Type B pancreatic cell (in vitro differentiated cells): ENCODE measurements around the gene MSH3. TPM values are rescaled to one million over a fixed set of nuclear protein-coding genes. Genes with fewer than 3 reads are reported as not detected.
"Not testable (repeated sequence)": the region's sequence is repeated elsewhere in the genome, so short reads cannot be mapped to it uniquely, and the experiment has no call there.

Experiments used
- DNase-seq: peaks from one replicate; pipeline ENCODE4 v3.0.0; 2021; ENCODE audit warnings: mixed read lengths; ENCODE audit not compliant: unreplicated experiment; ENCODE audit errors: extremely low spot score
- H3K27ac Mint-ChIP-seq: 2 replicates; pipeline ENCODE4 v1.8.0; 2021; ENCODE audit warnings: mild to moderate bottlenecking, mixed read lengths
- H3K27me3 Mint-ChIP-seq: 2 replicates; pipeline ENCODE4 v1.8.0; 2021; ENCODE audit warnings: mixed read lengths
- H3K36me3 Mint-ChIP-seq: 2 replicates; pipeline ENCODE4 v1.8.0; 2021; ENCODE audit warnings: mixed read lengths
- H3K4me1 Mint-ChIP-seq: one replicate; pipeline ENCODE4 v1.8.0; 2021; ENCODE audit warnings: mixed read lengths; ENCODE audit not compliant: unreplicated experiment
- H3K4me3 Mint-ChIP-seq: 2 replicates; pipeline ENCODE4 v1.8.0; 2021; ENCODE audit warnings: mild to moderate bottlenecking, mixed read lengths
- H3K9me3 Mint-ChIP-seq: 2 replicates; pipeline ENCODE4 v1.8.0; 2021; ENCODE audit warnings: mixed read lengths
- CTCF ChIP-seq: fragments of 200-600 bp; sonication (generic); conservative IDR thresholded peaks from 2 replicates; pipeline ENCODE4 v1.5.0; 2021; ENCODE audit warnings: antibody characterized with exemption, mild to moderate bottlenecking
- total RNA-seq: library from RNA; stranded (reverse); gene quantifications from 2 replicates; pipeline ENCODE4 v1.2.1, GENCODE V29; 2021; ENCODE audit warnings: low replicate concordance

MSH3 gene
- total RNA-seq, 1 donor from 2014 or later: 13.9 TPM

GRCh38 chr5:80881726-80882125 lies 227.3 kb downstream of the MSH3 start:
- no peak for TF ChIP-seq CTCF
- H3K27ac Mint-ChIP-seq: no peak overlapping the region
- peaks cover 16% of the 10 kb centered on the region for H3K9me3 Mint-ChIP-seq
- DNase-seq: no peak
- peaks cover 12% of the 10 kb centered on the region for H3K4me1 Mint-ChIP-seq
- H3K27me3 Mint-ChIP-seq: no peaks in the 10 kb centered on the region
- H3K4me3 Mint-ChIP-seq: no peak overlapping the region
- H3K36me3 Mint-ChIP-seq: peaks cover 28% of the 10 kb centered on the region

- peaks cover 16% of the 10 kb centered on the region for H3K9me3 Mint-ChIP-seq
- not testable (repeated sequence) for DNase-seq, H3K27ac Mint-ChIP-seq, H3K4me3 Mint-ChIP-seq, H3K27me3 Mint-ChIP-seq
- H3K4me1 Mint-ChIP-seq: peaks cover 12% of the 10 kb centered on the region
- peaks cover 20% of the 10 kb centered on the region for H3K36me3 Mint-ChIP-seq
These were observed 228.9 kb downstream of the MSH3 start for GRCh38 chr5:80883390-80883789.

- peak overlapping the region; percentile 4 for H3K4me3 Mint-ChIP-seq
- peaks cover 17% of the 10 kb centered on the region for H3K36me3 Mint-ChIP-seq
- no peak for DNase-seq
- no peaks in the 10 kb centered on the region for H3K27me3 Mint-ChIP-seq
- peaks cover 16% of the 10 kb centered on the region for H3K9me3 Mint-ChIP-seq
- peaks cover 12% of the 10 kb centered on the region for H3K4me1 Mint-ChIP-seq
- no peak for TF ChIP-seq CTCF
- H3K27ac Mint-ChIP-seq: peak overlapping the region; percentile 1
These were observed 229.8 kb downstream of the MSH3 start for GRCh38 chr5:80884086-80884813.

- peaks cover 12% of the 10 kb centered on the region for H3K4me1 Mint-ChIP-seq
- H3K27me3 Mint-ChIP-seq: no peaks in the 10 kb centered on the region
- no peak for TF ChIP-seq CTCF
- peaks cover 14% of the 10 kb centered on the region for H3K36me3 Mint-ChIP-seq
- DNase-seq: no peak
- peak overlapping the region; percentile 2 for H3K4me3 Mint-ChIP-seq
- H3K9me3 Mint-ChIP-seq: peaks cover 16% of the 10 kb centered on the region
- peak overlapping the region; percentile 1 for H3K27ac Mint-ChIP-seq
These were observed 230.5 kb downstream of the MSH3 start for GRCh38 chr5:80884929-80885328.

GRCh38 chr5:80885396-80886000 lies 231.0 kb downstream of the MSH3 start:
- H3K9me3 Mint-ChIP-seq: peaks cover 16% of the 10 kb centered on the region
- H3K4me1 Mint-ChIP-seq: peaks cover 12% of the 10 kb centered on the region
- peaks cover 14% of the 10 kb centered on the region for H3K36me3 Mint-ChIP-seq
- H3K27me3 Mint-ChIP-seq: no peaks in the 10 kb centered on the region
- no peak overlapping the region for H3K4me3 Mint-ChIP-seq
- no peak overlapping the region for H3K27ac Mint-ChIP-seq
- DNase-seq: no peak
- no peak for TF ChIP-seq CTCF

- TF ChIP-seq CTCF: no peak
- no peak overlapping the region for H3K27ac Mint-ChIP-seq
- peaks cover under 1% of the 10 kb centered on the region for H3K27me3 Mint-ChIP-seq
- H3K9me3 Mint-ChIP-seq: no peaks in the 10 kb centered on the region
- H3K36me3 Mint-ChIP-seq: peaks cover 8% of the 10 kb centered on the region
- no peak for DNase-seq
- no peak overlapping the region for H3K4me3 Mint-ChIP-seq
- H3K4me1 Mint-ChIP-seq: peaks cover 12% of the 10 kb centered on the region
These were observed 239.6 kb downstream of the MSH3 start for GRCh38 chr5:80894083-80894482.
